Measurements from ENCODE around the gene INA. TPM values are rescaled to one million over a fixed set of nuclear protein-coding genes. Genes with fewer than 3 reads are reported as not detected.

Gene INA
- polyA plus RNA-seq, 1 of the 3 experiments (the other 2 are of a cell fraction) = 4.8 TPM

- Histone ChIP-seq H3K79me2 (ENCODE audit: insufficient read depth) (no peaks in the 10 kb centered on the region), H3K4me2 (no peak overlapping the region), H3K9ac (no peak overlapping the region), H4K20me1 (ENCODE audit: insufficient read depth) (no peaks in the 10 kb centered on the region), H3K36me3 (replicated peaks in 1 of 2; ENCODE audit: control insufficient read depth in 1 of 2, insufficient read depth in 2 of 2, low read length in 1 of 2) (no peaks in the 10 kb centered on the region), H3K9me3 (no peaks in the 10 kb centered on the region), H3K4me3 (ENCODE audit: low read depth in 2 of 2, low read length in 1 of 2) (no peak overlapping the region), H3K9me2 (no peaks in the 10 kb centered on the region), H3K4me1 (ENCODE audit: control insufficient read depth in 1 of 2, insufficient read depth in 2 of 2, low read depth in 1 of 2, low read length in 1 of 2) (peaks cover 0 to 18% of the 10 kb centered on the region in 2 experiments; a peak in 1 of 4 replicates), H2AFZ (ENCODE audit: low read depth) (no peak overlapping the region), H3K27me3 (ENCODE audit: insufficient read depth) (no peaks in the 10 kb centered on the region), H3F3A (replicated peaks; ENCODE audit: insufficient read depth) (peaks cover 29% of the 10 kb centered on the region), H3K27ac (ENCODE audit: low read depth in 2 of 2, low read length in 1 of 2) (peak overlapping the region in 1 of 2 experiments; percentile 91; a peak in 2 of 4 replicates)
- ChIA-PET POLR2A (no interaction called here), CTCF (interaction anchor here (1.4 kb wide), 2 partner anchors 11 to 315 kb away, joined by 3 to 5 read pairs; partner anchors contain the start of gene CNNM2)
- DNase-seq = no peak
- TF ChIP-seq FOSL2 (IDR thresholded peaks at IDR 0.05; ENCODE audit: borderline replicate concordance, low read depth) (peak; percentile 59; the same call in 1 of the 2 replicates), NRF1 (IDR thresholded peaks at IDR 0.05; ENCODE audit: low read depth, low read length) (no peak), FOXJ3 (CRISPR knock-in tag; IDR thresholded peaks at IDR 0.05) (no peak)
- 63% methylated on average over 7 of the region's 7 CpGs for WGBS (ENCODE audit: low lambda C conversion rate)
These were observed 44.0 kb upstream of the INA start for GRCh38 chr10:103232772-103233488.

GRCh38 chr10:103235775-103236174, 41.2 kb upstream of the INA start:
- 91% methylated on average over 2 of the region's 2 CpGs for WGBS (ENCODE audit: low lambda C conversion rate)
- ChIA-PET POLR2A (no interaction called here), CTCF (interaction anchor here (1.4 to 2.1 kb wide), 2 partner anchors 9 to 98 kb away, joined by 3 to 13 read pairs; no protein-coding TSS in a partner anchor)
- no peak for TF ChIP-seq FOSL2 (IDR thresholded peaks at IDR 0.05; ENCODE audit: borderline replicate concordance, low read depth)
- no peak for TF ChIP-seq SIN3A (IDR thresholded peaks at IDR 0.05; ENCODE audit: borderline replicate concordance, low read depth, low read length)
- TF ChIP-seq FOXJ3 (CRISPR knock-in tag; IDR thresholded peaks at IDR 0.05) = no peak
- TF ChIP-seq YY1 (IDR thresholded peaks at IDR 0.05; ENCODE audit: low read depth) = no peak
- TF ChIP-seq GABPA (IDR thresholded peaks at IDR 0.05; ENCODE audit: low read depth) = no peak
- no peak for TF ChIP-seq EZH2phosphoT487 (IDR thresholded peaks at IDR 0.05; ENCODE audit: borderline replicate concordance, low read depth)
- TF ChIP-seq USF2 (IDR thresholded peaks at IDR 0.05; ENCODE audit: borderline replicate concordance, low read depth, low read length) = no peak
- TF ChIP-seq EP300 (IDR thresholded peaks at IDR 0.05; ENCODE audit: borderline replicate concordance in 1 of 2, low read depth in 1 of 2, low read length in 1 of 2) = no peak
- no peak for TF ChIP-seq ELF1 (IDR thresholded peaks at IDR 0.05)
- no peak for TF ChIP-seq IRF3 (IDR thresholded peaks at IDR 0.05; ENCODE audit: low read depth, low read length)
- no peak for TF ChIP-seq FOXM1 (IDR thresholded peaks at IDR 0.05; ENCODE audit: low read depth)
- TF ChIP-seq JUND (IDR thresholded peaks at IDR 0.05) = no peak
- no peak for TF ChIP-seq SMC3 (IDR thresholded peaks at IDR 0.05; ENCODE audit: low read depth, low read length)
- TF ChIP-seq GATA2 (CRISPR knock-in tag; IDR thresholded peaks at IDR 0.05) = no peak
- TF ChIP-seq CHD2 (IDR thresholded peaks at IDR 0.05; ENCODE audit: low read length, partially characterized antibody) = no peak
- TF ChIP-seq CTCF (IDR thresholded peaks at IDR 0.05) = no peak
- no peak for TF ChIP-seq MXI1 (IDR thresholded peaks at IDR 0.05; ENCODE audit: low read depth, low read length)
- no peak for TF ChIP-seq RFX5 (IDR thresholded peaks at IDR 0.05; ENCODE audit: low read length)
- TF ChIP-seq TAF1 (IDR thresholded peaks at IDR 0.05; ENCODE audit: borderline replicate concordance, low read depth, low read length) = no peak
- no peak for TF ChIP-seq MEF2A (IDR thresholded peaks at IDR 0.05; ENCODE audit: borderline replicate concordance, low read depth)
- Histone ChIP-seq H2AFZ (ENCODE audit: low read depth) (no peak overlapping the region), H3K9ac (no peak overlapping the region), H3F3A (replicated peaks; ENCODE audit: insufficient read depth) (peaks cover 24% of the 10 kb centered on the region), H3K4me3 (ENCODE audit: low read depth in 2 of 2, low read length in 1 of 2) (no peak overlapping the region), H3K4me1 (ENCODE audit: control insufficient read depth in 1 of 2, insufficient read depth in 2 of 2, low read depth in 1 of 2, low read length in 1 of 2) (peaks cover 0 to 12% of the 10 kb centered on the region in 2 experiments; a peak in 1 of 4 replicates), H3K9me2 (no peaks in the 10 kb centered on the region), H3K9me3 (no peaks in the 10 kb centered on the region), H3K27me3 (ENCODE audit: insufficient read depth) (no peaks in the 10 kb centered on the region), H3K4me2 (no peak overlapping the region), H4K20me1 (ENCODE audit: insufficient read depth) (no peaks in the 10 kb centered on the region), H3K36me3 (replicated peaks in 1 of 2; ENCODE audit: control insufficient read depth in 1 of 2, insufficient read depth in 2 of 2, low read length in 1 of 2) (no peaks in the 10 kb centered on the region), H3K79me2 (ENCODE audit: insufficient read depth) (no peaks in the 10 kb centered on the region), H3K27ac (ENCODE audit: low read depth in 2 of 2, low read length in 1 of 2) (no peak overlapping the region)
- DNase-seq = no peak

All from SK-N-SH (cell line).